ENCODE results near the gene TSFM. TPM values are rescaled to one million over a fixed set of nuclear protein-coding genes. Genes with fewer than 3 reads are reported as not detected.

Gene TSFM
- total RNA-seq, 1 experiment from 2014 or later: 54.8 TPM

DNA sequence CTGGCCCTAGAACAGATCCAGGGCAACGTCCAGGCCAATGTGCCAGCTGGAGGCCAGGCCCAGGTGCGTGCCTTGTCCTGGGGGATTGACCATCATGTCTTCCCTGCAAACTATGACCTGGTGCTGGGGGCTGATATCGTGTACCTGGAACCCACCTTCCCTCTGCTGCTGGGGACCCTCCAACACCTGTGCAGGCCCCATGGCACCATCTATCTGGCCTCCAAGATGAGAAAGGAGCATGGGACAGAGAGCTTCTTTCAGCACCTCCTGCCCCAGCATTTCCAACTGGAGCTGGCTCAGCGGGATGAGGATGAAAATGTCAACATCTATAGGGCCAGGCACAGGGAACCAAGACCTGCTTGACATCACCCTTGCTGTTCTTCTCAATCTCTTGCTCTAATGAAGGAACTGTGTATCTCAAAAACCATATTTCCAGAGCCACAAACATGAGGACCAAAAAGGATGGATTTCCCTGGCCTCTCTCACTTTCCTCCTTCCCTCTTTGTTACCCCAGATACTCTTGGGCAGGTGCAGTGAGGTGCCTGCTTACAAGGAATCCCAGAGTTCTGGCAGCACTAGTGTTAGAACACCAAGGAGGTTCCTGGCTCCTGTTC, 2.2 kb upstream of the TSFM start:
- DNase-seq (ENCODE audit: low spot score): no peak

GRCh38 chr12:57781244-57781643, 1.3 kb upstream of the TSFM start:
- no peak for DNase-seq (ENCODE audit: low spot score)

DNA sequence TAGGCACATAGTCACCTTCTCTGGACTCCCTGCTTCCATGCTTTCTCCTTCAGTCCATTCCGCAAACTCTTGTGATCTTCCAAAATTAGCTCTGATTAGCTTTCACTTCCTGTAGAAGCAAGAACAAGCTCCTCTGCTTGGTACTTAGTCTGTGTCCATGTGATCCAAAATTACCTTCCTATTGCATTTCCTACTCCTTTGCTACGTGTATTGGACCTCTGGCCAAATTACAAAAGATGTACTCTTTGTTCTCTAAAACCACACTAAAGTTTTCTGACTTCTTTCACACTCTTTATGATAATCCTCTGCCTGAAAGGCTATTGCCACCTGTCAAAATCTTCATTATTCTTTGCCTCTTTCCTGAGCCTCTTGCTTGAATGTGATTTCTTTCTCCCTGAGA, 786 bp upstream of the TSFM start:
- DNase-seq (ENCODE audit: low spot score): no peak

DNA sequence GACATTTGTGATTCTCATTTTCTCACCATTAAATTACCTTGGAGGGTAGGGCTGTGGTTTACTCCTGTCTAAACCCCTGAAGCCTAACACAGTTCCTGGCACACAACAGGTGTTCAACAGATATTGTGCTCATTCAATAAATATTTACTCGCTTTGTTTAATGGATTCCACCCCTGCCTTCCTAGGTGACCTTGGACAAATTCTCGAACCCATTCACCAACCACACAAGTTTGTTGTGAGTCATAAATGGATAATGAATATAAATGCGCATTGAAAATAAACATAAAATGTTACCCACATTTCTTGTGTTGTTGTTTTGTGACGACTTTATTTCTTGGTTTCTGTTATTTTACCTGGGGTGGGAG, 362 bp upstream of the TSFM start:
- no peak for DNase-seq (ENCODE audit: low spot score)

- DNase-seq (ENCODE audit: low spot score): no peak
Measured at GRCh38 chr12:57783466-57783801, 847 bp downstream of the TSFM start.

DNA sequence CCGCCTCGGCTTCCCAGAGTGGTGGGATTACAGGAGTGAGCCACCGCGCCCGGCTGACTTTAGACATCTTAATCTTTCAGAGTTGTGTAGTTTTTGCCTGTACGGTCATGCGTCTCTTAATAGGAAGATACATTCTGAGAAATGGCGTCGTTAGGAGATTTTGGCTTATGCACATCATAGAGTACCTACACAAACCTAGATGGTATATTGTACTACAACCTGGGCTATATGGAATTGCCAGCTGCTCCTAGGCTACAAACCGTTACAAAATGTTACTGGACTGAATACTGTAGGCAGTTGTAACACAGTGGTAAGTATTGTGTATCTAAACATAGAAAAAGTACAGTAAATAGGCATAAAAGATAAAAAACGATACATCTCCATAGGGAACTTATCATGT, 1.3 kb downstream of the TSFM start:
- DNase-seq (ENCODE audit: low spot score): no peak

DNA sequence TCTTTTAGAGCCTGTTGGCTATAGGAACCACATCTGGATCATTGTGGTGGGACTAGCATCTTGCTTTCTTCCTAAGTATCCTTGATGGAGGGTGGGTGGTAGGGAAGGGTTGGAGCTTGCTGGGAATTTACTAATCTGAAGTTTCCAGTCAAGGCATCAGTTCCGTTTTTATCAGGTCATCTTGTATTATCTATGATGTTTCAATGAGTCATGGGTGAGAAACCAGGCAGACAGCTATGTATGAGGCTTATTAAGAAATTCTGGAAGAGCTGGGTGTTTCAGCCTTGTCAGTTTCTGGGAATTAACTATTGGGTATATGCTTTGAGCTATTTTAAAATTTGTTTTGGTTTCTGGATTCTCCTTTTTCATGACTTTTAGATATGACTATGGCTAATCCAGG, 11.3 kb downstream of the TSFM start:
- DNase-seq (ENCODE audit: low spot score): peak; percentile 69

DNA sequence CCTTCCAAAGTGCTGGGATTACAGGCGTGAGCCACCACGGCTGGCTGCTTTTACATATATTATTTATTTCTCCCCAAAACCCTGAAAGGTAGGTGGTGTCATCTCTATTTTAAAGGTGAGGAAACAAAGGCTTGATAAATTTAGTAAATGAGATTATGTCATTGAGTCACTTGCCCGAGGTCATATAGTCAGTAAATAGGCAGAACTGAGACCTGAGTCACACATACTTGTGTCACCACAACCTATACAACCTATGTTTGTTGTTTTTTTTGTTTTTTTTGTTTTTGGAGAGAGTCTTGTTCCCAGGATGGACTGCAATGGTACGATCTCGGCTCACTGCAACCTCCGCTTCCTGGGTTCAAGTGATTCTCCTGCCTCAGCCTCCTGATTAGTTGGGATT, 12.8 kb downstream of the TSFM start:
- DNase-seq (ENCODE audit: low spot score): peak; percentile 25

GRCh38 chr12:57796996-57797395, 14.4 kb downstream of the TSFM start:
- no peak for DNase-seq (ENCODE audit: low spot score)

- DNase-seq (ENCODE audit: low spot score): no peak
Measured at GRCh38 chr12:57797933-57798332, 15.3 kb downstream of the TSFM start.

GRCh38 chr12:57800965-57801364, 18.4 kb downstream of the TSFM start:
- DNase-seq (ENCODE audit: low spot score): no peak

DNA sequence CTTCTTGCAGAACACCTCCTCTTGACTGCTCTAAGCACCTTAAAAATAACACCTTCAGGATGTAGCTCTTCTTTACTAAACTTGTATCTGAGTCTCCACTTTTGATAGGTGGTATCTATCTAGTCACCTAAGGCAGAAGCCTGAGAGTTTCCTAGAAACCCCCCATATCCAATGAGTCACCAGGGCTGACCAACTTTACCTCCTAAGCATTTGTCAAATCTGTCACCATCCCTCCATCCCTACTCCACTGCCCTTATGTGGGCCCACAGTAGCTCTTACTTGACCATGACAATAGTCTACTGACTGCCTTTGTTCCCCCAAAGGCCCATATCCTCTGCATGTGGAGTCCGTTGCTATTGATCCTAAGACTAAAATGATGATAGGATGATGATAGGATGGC, 20.0 kb downstream of the TSFM start:
- no peak for DNase-seq (ENCODE audit: low spot score)

- peak; percentile 59 for DNase-seq (ENCODE audit: low spot score)
Measured at GRCh38 chr12:57803319-57803893, 20.8 kb downstream of the TSFM start.

DNA sequence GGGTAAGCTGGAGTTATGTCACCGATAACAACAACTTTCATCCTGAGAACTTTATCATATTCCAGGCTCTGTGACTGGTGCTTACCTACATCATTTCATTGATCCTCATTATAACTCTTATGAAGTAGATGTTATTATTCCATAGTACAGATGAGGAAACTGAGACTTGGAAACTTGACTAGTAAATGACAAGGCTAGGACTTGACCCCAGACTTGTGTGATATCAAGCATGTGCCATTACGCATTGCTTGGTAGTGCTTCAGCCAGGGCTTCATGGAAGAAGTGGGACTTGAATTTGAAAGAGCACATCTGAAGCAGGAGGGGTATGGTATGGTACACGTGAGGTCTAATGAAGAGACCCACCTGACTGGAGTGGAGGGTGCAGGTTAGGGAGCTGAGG, 24.1 kb downstream of the TSFM start:
- DNase-seq (ENCODE audit: low spot score): no peak

GRCh38 chr12:57807285-57807684, 24.7 kb downstream of the TSFM start:
- DNase-seq (ENCODE audit: low spot score): no peak

DNA sequence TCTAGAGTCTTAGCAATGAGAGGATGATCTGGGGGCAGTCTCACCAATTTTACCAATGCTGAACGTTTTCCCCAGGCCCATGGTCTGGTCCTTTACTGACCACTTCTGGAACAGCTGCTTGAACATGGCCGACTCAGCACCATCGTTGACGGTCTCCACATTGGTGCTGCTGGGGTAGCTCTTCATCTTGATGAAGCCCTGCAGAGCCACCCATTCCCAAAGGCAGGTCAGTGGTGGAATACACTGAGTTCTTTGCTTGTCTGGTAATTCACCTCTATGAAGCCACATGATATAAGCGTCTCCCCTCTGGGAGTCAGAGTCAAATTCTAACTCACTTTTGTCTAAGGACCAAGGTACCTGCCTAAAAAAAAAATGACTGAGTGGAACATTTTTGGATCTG, 25.8 kb downstream of the TSFM start:
- no peak for DNase-seq (ENCODE audit: low spot score)

DNA sequence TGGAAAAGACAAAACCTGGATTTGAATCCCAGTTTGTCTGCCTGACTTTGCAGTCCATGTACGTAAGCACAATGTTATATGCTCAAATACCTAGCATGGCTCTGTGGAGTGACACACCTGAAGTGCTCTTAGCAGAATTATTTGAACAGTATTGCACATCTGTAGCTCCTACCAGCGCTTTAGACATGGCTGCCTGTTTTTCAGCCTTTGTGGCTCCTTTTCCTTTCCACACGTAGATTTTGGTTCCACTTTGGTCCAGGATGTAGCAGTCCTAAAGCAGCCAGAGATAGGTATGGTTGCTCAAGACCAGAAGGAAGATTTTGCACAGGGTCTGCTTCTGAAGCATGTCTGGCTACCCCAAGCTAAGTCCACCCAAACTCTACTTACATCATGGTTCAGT, 26.8 kb downstream of the TSFM start:
- DNase-seq (ENCODE audit: low spot score): no peak

- DNase-seq (ENCODE audit: low spot score): peak; percentile 78
Measured at GRCh38 chr12:57810450-57810849, 27.9 kb downstream of the TSFM start.

DNA sequence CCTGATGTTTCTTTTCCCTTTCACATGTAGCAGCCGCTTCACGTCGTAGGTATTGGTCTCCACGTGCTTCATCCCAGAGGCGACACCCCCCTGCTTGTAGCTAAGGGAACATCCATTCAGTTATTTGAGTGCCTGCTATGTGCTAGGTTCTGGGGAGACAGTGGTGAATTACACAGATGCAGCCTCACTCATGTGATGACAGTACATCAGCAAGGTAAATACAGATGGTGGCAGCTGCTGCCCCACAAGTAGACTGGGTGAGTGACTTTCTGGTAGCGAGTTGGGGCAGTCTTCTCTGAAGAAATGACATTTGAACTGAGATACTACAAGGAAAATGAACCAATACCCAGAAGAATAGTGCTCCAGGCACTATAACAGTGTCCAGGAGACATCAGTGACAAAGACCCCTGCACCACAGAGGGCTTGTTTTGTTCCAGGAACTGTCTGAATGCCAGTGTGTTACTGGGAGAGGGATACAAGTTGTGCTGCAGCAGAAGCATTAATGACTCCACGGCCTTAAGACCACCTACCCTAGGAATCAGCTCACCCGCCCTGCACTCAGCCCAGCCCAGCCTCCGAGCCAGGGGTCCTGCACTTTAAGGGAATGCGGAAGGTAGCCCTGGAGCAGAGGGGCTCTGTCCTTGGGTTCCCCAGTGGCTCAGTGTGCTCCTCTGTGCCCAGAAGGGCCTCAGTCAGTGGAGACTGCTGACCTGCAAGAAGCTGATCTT, 28.6 kb downstream of the TSFM start:
- DNase-seq (ENCODE audit: low spot score): no peak

- DNase-seq (ENCODE audit: low spot score): peak; percentile 65
Measured at GRCh38 chr12:57813111-57813970, 30.8 kb downstream of the TSFM start.

GRCh38 chr12:57813971-57814772, 31.6 kb downstream of the TSFM start:
- no peak for DNase-seq (ENCODE audit: low spot score)
